GM21447 (cell line): ENCODE measurements around the gene SIX3.

Experiments used
- ATAC-seq: cut with Tn5 transposase; IDR thresholded peaks from one replicate; pipeline ENCODE4 v1.9.1; 2021; ENCODE audit not compliant: unreplicated experiment

The SIX3 gene

GRCh38 chr2:44930274-44931197, 11.0 kb upstream of the SIX3 start:
- ATAC-seq = no peak

DNA sequence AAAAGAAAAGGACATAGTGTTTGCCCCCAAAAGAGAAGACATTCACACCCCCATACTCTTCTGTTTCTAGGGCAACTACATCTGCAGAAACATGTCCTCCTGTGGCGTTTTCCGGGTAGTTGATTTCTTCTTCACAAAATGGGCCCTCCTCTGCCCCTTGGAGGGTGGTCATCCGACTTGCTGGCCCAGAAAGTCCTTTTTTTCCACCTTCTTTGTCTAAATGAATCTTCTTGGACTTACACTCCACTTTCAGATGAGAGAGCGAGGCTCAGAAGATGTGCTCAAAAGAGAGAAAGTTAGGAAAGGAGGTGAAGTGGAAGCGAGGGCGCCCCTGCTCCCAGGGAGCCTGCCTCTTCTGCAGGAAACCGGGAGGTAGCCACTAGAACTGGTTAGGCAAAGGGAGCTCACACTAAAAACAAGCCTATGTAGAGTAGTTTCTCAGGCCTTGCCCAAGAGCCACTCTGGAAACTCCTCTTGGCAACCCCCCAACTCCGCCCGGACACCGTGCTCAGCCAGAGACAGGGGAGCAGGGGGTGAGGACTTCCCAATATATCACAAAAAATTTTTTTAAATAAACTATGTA, 10.2 kb upstream of the SIX3 start:
- ATAC-seq = no peak

DNA sequence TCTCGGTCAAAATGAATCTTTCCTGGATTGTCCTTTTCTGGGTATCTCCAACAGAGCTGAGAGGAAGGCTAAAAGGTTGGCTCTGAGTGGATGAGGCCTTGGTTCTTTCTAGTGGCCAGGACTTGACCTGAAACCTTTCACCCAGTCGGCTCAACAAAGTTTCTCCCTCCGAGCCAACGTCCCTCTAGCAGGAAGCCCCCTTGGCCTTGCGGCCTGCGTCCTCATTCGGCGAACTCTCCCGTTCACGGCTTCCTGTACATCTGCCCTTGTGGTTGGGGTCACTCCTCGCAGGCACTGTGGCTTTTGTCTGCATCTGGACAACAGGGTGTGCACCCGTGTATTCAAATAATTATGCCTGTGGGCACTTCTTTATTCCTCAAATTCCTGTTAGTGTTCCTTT, 9.4 kb upstream of the SIX3 start:
- no peak for ATAC-seq

DNA sequence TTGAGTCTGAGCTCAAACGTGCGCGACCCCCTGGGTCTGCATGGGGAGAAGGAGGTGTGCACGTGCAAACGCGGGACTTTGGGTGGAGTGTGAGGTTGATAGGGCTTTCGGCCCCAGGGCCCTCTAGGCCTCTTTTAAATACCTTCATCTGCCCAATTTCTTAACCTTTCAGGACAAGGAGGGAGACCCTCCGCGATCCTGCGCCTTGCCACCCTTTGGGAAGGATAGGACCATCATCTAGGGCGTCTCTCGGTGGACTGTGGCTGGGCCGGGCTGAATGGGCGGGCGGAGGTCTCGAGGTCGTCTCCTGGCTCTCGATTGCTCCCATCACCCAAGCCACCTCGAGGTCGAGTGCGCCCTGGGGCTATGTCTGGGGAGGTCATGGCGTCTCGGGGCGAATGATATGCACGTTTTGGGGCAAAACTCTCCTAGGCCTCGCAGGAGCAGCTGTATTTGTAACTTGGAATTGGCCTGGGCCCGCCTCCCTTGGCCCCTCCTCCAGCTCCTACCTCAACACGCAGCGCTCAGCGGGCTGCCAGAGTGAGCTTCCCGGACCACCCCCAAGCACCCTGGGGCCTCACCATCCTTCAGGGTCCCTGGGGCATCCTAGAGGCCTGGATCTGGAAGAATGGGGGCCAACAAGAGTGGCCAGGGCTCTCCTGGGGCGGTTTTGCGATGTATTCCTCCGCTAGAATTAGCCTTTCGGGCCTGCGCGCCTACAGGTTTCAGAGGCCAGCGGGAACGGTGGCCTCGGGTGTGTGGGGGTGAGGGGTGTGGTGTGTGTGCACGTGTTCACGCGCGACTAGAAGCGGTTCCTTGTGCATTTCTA, 8.7 kb upstream of the SIX3 start:
- ATAC-seq = no peak

- ATAC-seq = no peak
Observed at GRCh38 chr2:44933434-44933951, 8.0 kb upstream of the SIX3 start.

DNA sequence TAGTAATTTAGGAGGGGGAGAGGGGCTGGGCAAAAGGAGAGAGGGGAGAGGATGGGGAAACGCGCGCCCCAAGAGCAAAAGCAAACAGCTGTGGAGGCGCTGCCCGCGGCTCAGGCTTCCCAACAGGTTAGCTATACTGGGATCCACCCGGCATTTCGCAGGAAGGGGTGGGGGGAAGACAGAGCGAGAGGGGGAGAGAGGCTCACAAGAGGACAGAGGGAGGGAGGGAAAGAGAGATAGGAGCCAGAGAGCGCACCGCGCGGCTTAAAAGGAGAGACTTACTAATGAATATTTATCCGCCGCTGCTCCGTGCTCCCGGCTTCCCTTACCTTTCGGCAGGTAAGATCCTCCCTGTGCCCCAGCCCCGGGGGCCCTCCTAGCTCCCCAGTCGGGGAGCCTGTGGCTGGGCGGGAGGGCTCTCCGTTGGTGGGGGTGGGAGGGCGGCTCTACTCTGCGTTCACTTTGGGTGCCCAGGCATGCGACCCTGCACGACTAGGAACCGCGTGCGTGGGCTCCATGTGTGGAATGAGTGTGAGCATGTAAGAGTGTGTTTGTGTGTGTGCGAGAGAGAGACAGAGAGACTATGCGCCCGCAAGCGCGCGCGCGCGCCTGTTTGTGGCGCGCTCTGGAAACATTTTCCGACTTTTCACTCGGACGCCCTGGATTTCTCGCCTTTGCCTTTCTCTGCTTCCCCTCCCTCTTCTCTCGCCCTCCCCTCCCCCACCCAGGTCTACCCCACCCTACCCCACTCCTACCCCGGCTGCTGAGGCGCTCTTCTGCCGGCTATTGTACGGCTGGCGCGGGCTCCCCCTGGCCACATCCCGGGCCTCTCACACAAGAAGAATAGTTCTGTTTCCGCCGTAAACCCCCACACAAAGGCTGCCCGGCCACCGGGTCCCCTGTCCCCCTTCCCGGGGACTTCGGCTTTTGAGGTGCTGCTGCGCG, 7.2 kb upstream of the SIX3 start:
- no peak for ATAC-seq

DNA sequence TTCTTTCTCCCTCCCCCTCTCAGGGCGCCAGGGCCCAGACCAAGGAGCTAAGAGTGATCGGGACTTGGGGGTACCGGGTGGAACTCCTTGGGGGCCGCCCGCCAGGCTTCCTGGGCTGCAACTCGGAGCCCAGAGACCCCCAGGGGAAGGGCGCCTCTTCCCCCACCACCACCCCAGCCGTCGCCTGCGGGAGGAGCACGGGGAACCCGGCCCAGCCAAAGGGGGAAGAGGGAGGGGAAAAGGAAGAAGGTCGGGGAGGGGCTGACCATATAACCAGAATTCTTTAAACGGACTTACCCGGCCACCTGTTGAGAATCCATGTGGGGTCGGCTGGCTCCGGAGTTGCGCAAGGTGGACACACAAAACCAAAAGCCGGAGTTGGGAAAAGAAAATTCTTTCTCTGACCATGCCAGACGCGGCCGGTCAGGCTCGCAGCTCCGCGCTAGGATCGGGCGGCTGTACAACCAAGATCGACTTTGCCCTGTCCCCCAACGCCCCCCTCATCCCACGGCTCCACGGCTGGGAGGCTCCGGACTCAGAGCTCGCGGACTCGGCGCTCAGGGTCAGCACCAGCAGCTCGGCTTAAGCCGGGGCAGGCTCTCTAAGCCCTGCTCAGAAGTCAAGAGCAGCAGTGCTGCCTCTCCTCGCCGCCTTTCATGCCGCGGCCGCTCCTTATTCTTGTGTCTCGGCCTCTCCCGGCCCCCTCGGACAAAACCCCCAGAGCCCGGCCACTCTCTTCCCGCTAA, 6.3 kb upstream of the SIX3 start:
- ATAC-seq = no peak

- no peak for ATAC-seq
Observed at GRCh38 chr2:44935729-44936098, 5.8 kb upstream of the SIX3 start.

GRCh38 chr2:44936275-44936674, 5.2 kb upstream of the SIX3 start:
- ATAC-seq = no peak

DNA sequence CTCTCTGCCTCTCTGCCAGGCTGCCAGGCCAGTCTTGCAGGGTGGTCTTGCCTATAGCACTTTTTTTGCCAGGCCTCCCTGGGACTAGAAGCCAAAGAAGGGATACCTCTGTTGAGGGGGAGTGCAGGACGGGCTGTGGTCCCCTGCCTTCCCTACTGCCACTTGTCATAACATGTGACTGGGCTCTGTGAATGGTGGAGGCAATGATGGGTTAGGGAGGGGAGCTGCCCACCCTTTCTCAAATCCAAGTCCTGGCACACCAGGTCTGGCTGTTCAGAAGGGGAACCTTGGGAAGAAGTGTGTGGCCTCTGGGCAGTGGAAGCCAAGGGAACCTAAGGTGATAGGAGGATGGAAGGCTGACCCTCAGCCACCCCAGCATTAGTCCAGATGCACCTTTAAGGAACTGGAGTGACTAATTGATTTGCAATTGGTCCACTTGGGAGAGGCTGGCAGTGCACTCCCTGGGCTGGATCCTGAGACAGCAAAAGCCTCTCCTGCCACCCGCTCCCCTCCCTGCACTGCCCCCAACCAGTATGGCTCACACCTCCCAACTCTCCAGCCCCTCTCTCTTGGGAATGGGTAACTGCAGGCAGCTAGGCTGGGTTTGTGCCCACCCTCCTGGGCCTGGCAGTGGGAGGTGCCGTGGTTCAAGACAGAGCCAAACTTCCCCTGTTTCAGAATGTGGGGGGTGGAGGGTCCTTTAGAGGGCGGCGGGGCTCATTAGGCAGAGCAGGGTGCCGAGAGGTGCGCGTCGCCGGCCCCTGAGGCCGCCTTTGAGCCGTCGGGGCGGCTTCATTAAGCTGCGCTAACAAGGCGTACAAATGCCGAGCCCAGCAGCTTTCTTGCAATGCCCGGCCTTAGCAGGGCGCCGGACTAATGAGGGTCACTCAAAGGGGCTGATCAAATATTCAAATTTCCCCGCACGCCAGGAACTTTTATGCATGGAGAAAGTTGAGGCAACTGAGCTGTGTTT, 4.5 kb upstream of the SIX3 start:
- ATAC-seq = no peak

- ATAC-seq = no peak
Observed at GRCh38 chr2:44937688-44938240, 3.7 kb upstream of the SIX3 start.

DNA sequence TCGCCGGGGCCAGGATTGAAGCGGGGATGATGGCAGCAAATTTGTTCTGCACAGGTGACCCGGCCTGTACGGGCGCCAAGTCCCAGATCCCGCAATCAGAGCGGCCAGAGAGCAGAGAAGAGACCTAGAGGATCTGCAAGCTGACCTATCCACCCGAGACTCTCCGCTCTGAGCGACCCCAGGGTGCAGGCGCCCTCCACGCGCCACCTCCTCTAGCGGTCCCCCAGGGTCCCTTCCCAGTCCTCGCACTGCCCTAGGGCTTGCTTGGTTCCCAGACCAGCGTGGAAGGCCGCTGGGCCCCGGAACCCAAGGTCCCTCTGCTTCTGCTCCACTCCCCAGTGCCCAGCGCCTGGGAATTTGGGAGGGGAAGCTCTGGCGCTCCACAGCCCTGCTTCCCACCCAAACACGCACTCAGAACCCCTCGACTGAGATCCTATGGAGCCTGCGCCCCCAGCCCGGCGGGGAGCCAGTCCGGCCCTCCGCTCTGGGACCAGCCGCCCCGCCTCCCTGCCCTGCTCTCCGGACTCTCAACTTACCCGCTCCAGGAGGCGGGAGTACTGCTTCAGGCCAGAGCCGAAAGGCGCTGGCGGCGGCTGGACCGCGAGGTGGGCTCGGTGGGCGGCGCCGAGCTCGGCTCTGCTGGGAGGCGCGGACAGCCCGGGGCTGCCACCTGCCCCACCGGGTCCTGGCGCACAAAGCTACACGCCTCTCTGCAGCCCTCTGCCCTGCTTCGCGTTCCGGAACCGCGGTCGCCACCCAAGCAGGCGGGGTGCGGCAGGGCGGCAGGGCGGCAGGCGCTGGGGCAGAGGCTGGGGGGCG, 3.0 kb upstream of the SIX3 start:
- no peak for ATAC-seq

DNA sequence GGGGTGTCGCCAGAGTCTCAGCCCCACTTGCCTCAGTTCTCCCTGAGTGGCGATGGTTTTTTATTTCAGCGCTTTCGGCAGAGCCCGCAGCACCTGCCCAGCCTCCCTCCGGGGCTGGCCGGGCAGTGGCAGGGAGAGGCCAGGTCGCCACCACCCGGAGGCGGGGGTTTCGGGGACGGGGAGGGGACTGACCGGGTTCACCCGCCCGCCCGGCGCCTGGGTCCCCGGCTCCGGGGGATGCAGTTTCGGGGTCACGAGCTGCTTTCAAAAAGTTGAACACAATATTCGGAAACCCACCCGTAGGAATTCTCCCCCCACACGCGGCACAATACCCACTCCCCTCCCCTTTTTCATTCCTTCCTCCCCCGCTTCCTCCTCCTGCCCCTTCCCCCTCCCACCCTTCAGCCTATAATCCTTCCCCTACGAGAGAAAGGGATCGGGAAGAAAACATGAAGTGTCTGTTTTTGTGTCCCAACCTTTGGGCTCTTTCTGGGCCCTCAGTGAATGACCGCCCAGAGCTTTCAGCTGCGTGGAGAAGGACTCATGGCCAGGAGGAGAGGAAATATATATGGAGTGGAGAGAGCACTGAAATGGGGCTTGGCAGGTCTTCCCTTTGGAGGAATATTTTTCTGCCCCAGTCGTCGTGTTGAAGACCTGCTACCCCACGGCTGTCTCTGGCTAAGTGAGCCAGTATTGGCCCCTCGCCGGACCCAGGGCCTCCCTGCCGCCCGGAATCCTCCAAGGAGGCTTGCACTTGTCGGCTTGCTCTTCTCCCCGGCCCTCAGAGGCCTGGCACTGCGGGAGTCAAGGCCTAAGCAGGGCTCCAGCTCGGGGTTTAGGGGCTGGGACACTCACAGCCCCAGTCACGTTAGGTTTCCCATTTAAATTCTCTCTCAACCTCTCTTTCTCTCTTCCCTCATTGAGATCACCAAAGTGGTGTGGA, 2.1 kb upstream of the SIX3 start:
- ATAC-seq = no peak

DNA sequence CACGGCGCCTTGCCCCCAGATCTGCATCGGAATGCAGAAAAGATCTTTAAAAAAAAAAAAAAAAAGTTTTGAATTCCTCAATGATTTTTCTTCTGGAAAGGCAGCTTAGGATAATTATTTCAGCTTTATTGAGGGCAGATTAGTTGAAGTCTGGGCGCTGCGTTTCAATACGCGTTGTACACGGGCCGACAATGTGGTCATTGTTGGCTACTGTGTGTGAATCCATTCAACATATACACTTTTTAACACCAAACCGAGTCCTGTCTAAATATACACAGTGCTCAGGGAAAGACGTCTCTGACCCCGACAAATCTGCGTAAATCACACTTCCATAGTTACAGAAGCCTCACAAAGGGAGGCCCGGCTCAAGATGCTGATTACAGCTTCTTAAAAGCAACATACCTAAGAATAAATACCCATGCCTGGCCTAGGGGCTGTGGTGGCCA, 1.4 kb upstream of the SIX3 start:
- no peak for ATAC-seq

DNA sequence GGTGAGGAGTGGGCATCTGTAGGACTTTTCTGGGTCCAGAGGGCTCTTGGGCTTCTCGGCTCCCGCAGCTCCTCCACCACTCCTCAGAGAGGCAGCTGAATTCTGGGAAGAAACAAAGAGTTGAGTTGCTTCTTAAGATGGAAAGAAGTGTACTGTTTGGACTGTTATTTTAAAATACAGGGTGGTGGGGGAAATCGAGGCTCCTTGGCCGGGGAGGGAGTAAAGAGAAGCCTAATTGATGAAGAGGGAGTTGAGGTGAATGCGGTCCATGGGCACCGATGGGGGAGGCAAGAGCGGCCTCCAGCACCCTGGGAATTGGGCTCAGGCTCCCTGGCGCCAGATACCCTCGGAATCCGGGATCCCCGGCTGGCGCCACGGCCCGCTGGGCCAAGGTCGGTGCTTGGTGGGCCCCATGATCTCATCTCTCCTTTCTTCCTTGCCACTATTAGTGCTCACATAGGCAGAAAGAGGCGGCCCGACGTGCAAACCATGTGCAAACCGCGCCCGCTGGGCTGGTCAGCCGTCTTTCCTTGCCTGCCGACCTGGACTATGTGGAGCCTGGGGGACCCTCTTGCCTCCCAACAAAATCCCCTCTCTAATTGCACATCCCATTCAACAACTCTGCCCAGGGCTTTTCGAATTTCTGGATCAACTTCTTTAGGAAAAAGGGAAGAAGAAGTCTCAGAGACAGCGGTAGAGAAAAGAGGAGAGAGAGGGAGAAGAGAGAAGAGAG, 604 bp upstream of the SIX3 start:
- ATAC-seq = no peak
